ENCODE results near the gene ITPR2.
"Not testable (repeated sequence)": the region's sequence is repeated elsewhere in the genome, so short reads cannot be mapped to it uniquely, and the experiment has no call there.

The ITPR2 gene

DNA sequence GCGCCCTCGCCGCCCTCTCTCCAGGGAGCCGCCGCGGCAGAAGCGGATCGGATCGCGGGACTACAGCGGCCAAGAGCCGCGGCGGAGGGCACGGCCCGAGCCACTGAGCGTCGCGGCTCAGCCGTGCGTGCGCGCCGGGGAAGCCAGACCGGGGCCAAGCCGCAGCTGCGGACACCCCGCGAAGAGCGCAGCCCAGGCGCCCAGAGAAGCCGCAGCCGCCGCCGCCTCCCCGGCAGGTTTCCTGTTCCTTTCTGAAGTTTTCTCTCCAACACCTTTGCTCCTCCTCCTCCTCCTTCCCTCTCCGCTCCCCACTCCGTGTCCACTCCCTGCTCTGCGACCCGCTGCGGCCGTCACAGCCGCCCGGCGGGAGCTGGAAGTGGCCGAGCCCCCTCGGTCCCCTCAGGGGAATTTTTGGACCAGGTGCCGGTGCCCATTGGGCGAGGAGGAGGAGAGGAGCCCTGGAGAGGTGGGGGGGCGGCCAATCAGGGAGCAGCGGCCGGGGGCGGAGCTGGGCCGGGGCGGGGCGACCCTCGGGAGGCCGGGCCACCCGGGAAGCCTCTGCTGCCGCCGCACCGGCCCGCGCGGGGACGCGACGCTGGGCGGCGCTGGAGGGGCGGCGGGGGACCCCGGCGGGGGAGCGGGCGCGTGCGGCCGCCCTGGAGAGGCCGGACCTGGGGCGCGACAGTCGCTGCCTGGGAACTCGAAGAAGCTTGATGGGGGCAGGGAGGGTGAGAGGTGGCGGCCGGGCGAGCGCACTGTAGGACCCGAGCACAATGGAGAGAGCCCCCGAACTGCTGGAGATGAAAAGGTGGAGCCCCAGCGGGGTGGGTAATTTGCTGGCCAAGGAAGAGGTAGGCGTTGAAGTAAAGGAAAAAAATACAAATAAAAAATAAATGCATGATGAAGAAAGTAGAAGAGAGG lies at the start of gene ITPR2:
Gene ITPR2 (minus strand): TSS at position 373 of the 921 bp plus-strand sequence. CDS start 413 bp downstream, outside the sequence.
- DNase-seq (ENCODE audit: low read depth in 2 of 2) = peak; percentile 81 to 89

DNA sequence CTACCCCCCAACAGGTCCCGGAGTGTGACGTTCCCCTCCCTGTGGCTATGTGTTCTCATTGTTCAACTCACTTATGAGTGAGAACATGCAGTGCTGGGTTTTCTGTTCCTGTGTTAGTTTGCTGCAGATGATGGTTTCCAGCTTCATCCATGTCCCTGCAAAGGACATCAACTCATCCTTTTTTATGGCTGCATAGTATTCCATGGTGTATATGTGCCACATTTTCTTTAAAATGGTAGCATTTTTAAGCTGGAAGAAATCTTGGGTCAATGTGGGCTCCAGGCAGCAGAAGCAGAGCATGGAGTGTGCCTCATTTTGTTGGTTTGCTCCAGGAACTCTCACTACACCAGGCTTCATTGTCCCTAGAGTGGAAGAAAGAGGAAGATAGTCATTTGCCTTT lies 47.6 kb upstream of the ITPR2 start:
- DNase-seq (ENCODE audit: low read depth in 2 of 2) = no peak

DNA sequence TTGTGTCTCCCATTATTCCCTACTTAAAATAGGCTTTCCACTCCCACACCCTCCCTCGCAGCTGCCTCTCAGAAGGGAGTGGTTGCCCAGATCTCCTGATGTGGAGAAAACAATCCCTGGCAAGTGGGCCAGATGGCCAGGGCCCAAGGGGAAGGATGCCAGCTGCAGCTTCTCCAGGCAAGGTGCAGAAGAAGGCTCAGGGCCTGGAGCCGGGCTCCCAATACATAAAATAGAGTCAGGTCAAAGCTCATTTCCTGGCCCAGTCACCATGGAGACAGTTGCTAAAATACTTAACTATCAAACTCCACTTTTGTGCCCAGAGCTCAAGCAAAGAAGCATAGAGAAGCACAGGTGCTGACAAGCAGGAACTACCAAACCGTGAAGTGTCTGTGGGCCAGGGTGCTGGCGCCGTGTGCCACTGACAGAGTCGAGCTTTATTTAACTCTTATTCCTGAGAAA lies 45.7 kb upstream of the ITPR2 start:
- no peak for DNase-seq (ENCODE audit: low read depth in 2 of 2)

DNA sequence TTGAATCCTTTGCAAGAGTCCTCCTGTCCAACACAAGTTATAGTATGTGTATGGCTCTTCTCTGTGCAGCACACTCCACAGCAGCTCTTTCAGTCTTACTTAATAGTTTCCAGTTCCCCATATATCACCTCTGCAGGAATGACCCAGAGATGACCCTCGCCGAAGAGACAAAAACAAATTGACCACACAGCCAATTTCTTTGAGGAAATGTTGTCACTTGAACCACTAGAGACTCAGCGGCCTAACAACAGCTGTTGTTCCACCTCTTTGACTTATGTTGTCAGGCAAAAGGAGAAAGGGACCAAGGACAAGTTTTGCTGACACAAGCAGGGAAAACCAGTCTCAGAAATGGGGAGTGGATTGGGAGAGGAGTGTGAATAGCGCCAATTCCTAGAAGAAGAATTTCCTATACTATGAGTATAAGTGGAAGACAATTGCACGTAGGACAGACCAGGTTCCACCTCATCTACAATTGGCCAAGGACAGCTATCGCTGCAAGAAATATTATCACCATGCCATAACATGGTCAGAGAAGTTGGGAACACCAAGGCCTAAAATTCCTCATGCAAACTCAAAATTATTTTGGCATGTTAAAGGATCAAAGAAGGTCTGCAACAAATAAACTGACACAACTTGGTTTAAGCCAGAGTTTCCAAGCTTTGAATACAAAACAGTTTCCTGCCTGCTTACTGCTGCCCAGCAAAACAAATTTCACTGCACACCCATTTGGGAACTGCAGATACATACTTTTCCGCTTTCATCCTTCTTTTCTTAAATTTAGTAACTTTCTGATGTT lies 41.7 kb upstream of the ITPR2 start:
- no peak for DNase-seq (ENCODE audit: low read depth in 2 of 2)

DNA sequence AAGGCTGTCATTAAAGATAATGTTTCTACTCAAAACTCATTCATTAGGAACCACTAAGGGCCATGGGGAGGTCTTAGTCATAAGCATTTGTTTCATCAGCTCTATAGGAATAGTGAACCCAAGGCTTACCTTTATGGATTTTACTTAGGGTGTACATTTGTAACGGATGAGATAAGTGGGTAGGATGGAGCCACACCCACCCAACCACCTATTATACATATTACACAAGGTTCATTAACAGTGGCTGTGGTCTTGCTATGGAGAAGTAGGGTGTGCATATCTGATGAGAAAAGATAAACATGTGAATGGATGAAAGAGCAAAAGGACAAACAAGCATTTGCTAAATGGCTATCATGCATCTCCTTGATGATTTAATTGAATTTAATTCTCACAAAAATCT lies 39.6 kb upstream of the ITPR2 start:
- DNase-seq (ENCODE audit: low read depth in 2 of 2) = no peak

DNA sequence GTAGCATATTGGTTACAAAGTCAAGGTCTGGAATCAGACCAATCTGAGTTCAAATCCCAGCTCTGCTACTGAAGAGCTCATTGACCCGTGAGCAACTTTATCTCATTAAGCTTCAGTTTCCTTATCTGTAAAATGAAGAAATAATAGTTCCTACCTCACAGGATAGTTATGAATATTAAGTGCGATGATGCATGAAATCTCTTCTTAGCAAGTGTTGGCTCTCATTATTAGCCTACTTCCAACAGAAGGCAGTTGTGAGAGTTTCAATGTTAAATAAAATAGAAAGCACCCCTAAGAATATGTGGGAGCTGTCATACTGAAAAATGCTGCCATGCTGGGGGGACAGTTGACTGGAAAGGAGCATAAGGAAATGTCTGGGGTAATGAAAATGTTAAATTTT lies 39.0 kb upstream of the ITPR2 start:
- DNase-seq (ENCODE audit: low read depth in 2 of 2) = no peak

DNA sequence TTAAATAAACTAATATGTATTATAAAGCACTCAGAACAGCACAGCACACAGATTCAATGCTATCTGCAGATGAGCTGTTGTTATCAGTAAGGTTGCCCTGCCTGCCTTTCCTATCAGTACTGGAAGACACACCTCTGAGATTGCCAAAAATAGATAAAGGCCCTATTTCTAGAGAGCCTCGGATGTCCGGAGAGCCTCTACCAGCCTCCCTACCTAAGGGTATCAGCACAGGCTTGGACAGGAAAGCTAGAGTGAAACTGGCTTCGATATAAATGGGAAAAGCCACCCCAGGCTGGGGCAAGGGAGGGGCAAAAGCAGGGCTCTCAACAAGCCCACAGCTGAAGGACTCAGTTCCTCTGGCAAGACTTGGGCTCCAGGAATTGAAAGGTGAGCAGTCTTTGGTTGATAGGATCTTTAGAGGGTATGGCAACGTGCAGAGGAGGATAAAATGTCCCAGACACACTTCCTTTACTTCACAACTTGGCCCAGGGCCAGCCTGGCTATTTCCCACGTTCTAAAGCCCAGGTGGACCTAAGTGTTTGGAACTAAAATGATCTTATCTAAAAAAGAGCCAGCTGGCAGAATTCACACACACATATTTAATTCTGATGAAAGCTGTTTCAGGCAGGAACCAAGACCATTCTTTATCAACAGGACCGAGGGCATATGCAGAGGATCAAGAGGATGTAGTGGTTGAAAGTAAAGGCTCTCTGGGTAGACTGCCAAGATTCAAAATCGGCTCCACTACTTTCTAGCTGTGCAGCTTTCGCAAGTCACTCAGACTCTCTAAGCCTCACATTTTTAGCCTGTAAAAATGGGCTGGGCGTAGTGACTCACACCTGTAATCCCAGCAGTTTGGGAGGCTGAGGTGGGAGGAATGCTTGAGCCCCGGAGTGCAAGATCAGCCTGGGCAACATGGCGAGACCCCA lies 37.8 kb upstream of the ITPR2 start:
- DNase-seq (ENCODE audit: low read depth in 2 of 2) = no peak

DNA sequence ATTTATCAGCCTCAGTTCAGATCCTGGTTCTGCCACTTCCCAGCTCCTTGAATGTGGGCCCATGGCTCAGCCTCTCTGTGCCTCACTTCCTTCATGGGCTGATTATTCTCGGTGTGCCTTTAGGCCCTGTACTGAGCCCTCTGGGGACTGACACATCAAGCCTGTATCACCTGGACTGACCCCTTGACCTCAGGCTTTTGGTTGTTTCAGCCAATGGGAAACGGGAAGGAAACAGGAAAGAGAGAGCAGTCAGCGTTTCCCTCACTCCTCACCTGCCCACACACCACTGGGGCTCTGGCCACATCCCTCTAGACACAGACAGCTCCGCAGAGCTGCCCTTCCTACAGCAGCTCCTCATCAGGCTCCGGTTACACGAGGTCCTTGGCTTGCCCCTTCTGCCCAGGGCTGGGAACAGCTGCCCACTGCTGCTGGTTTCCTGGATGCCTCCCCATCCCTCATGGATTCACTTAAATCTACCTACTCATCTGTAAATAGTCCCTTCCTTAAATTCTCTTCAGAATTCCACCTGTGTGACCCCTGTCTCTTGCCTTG lies 37.0 kb upstream of the ITPR2 start:
- DNase-seq (ENCODE audit: low read depth in 2 of 2) = no peak

DNA sequence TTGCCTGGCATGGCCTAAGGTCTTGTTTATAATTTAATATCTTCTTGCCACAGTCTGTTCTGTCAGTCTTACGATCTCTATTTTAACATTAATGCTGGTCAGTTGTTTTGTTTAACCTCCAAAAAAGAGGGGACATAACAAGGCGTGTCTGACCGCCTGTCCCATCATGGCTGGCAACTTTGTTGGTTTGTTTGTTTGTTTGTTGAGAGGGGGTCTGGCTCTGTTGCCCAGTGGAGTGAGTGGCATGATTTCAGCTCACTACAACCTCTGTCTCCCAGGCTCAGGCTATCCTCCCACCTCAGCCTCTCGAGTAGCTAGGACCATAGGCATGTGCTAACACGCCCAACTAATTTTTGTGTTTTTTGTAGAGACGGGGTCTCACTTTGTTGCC lies 36.1 kb upstream of the ITPR2 start:
- DNase-seq (ENCODE audit: low read depth in 2 of 2) = no peak

DNA sequence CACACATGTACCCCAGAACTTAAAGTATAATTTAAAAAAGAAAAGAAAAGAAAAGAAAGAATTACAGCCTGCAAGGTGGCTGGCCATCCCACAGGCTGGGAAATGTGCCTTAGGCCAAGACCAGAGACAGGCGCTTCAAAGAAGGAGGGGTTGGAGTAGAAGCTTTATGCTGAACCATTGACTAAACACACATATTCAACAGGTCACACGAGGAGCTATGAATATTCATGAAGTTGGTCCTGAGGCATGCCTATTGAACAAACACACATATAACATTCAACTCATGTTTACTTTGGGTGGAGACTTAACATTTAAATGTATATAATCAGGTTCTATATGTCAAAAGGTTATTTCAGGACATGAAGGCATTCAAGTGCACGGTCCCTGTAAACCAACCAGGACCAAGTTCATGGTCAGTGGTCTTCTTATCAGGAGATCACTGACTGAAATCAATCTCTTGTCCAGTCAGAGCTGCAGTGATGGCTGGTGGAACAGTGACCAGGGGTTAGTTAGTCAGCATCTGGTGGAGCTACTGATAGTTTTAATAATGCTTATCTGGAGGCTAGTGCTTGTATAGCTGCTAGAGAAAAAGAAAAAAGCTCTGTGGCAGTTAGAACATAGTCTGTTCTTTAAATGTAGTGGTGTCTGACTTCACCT lies 35.6 kb upstream of the ITPR2 start:
- DNase-seq (ENCODE audit: low read depth in 2 of 2) = no peak

DNA sequence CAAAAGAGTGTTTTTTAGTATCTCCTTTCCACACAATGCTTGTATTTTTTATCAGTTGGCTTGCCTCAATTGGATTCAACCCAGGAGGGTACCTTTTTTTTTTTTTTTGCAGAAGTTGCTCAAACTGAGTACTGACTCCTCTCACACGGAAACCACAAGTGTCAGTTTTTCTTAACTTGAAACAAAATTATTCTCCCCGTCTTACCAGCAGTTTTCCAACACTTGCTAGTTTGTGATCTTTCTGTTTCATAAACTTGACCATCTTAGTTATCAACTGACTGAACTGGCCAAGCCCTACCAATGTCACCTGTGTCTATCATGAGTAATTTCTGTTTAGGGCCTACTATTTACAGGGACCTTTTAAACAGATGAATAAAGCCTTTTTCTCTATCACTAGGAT lies 34.1 kb upstream of the ITPR2 start:
- no peak for DNase-seq (ENCODE audit: low read depth in 2 of 2)

DNA sequence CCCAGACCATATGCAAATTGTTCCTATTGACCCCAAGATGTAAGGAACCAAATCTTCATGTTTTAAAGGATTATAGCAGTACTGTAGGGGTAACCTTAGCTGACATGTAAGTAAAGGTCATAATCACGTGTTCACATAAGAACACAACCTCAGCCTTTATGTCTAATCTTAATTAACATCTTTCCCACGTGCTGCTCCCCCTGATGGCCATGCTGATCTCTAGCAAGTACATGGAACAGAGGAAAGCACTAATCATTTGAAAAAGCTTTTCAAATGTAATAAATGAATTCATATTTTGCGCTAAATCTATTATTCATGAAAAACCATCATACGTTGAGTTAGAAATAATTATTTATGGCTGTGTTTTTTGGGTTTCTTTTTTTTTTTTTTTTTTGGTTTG lies 30.5 kb upstream of the ITPR2 start:
- DNase-seq (ENCODE audit: low read depth in 2 of 2) = no peak

DNA sequence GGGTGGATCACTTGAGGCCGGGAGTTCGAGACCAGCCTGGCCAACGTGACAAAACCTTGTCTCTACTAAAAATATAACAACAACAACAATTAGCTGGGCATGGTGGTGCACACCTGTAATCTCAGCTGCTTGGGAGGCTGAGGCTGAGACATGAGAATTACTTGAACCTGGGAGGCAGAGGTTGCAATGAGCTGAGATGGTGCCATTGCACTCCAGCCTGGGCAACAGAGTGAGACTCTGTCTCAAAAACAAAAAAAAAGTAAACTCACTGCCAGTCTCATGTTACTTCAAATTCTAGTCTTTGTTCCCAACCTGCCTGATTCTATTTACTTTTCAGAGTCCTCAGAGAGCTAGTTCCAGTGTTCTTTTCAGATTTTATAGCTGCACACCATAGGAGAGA lies 29.8 kb upstream of the ITPR2 start:
- DNase-seq (ENCODE audit: low read depth in 2 of 2) = not testable (repeated sequence)

DNA sequence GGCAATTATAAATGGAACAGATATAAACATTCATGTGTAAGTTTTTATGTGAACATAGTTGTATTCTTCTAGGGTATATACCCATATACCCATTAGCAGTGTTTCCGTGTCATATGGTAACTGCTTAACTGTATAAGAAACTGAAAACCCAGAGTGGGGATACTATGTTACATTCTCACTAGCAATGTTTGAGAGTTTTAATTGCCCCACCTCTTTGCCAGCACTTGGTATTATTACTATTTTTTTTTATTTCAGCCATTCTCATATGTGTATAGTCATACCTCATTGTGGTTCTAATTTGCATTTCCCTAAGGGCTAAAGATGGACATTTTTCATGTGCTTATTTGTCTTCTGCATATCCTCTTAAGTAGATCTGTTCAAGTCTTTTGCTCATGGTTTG lies 28.7 kb upstream of the ITPR2 start:
- DNase-seq (ENCODE audit: low read depth in 2 of 2) = no peak

DNA sequence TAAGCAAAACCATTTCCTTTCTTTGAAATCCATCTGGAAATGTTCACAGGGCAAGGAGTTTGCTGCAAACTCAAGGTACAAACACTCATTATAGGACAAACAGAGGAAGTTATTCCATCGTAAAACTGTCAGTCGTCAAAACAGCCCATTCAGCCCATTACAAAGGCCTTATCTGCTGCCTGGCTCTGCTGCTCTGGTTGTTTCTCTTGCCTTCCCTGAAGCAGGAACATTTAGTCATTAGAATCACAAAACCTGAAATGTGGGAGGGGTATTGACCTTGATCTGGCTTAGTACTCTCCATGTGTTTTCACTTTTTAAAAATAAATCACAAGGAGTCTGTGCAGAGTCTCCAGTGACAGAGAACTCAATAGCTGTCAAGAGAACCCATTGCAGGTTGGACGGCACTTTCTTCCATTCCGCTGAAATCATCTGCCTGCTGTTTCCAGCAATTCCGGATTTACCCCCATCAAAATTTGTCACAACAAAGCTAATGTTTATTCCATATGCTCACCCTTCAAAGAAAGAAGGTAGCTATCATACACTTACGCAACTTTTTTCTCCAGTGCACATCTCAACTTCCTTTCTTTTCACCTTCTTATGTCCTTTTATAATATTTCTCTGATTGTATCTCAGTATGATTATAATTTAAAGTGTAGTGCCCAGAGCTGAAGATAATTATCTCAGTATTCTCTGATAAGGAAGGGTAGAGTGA lies 24.6 kb upstream of the ITPR2 start:
- DNase-seq (ENCODE audit: low read depth in 2 of 2) = no peak

DNA sequence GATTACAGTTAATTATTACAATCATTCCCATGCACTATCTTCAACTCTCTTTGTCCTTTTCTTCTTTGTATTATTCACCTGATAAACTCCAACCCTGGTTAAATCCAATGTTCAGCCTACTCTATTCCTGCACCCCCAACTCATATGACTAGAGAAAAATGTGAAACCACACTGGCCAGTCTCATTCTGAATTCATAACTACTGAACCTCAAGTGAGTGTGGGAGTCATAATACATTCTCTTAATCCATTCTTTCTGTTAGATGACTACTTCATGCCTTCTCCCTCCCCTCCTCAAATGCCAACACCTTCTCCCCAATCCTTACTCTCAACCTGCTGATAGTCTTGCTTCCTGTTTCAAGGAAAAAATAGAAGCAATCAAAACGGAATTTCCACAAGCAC lies 22.3 kb upstream of the ITPR2 start:
- DNase-seq (ENCODE audit: low read depth in 2 of 2) = no peak

DNA sequence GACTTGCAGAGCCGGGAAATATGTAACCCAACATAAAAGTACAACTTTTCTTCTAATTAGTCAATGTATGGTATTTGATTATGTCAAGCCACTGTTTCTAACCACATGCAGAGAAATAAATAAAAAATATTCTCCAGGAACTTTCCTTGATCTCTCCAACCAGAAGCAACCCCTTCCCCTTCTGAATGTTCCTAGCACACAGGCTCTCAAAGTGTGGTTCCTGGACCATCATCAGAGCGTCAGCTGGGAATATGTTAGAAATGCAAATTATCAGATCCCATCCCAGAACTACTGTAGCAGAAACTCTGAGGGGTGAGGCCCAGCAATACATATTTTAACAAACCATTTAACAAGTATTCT lies 21.0 kb upstream of the ITPR2 start:
- no peak for DNase-seq (ENCODE audit: low read depth in 2 of 2)

DNA sequence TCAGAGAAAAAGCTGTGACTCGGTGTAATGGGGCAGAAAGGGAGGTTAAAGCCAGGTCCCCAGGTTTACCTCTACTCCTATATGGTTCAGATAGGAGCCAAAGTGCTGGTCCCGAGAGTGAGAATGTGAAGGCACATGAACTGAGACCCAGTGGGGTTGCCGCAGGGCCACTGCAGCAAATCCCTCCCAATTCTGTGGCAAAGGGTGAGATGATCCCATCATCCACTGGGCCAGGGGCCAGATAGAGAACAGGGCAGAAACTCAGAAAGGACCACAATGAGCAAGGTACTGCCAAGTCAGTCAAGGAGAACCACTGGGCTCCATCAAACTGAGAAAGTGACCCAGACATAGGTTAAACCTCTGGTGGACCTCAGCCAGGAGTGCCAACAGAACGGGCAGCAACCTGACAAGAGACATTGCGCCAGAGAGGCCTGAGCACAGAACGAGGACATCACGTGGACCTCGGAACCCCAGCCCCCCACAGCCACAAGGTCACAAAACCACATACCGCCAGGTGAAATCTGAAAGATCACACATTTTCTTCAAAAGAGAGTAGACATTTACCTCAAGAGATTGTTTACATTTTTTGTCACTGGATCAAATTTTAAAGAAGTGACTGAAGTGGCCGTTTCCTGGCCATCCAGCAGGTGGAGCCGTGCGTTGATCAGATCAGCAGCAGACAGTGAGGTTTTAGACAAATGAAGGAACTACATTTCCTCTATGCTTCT lies 20.5 kb upstream of the ITPR2 start:
- peak; percentile 18 to 49 for DNase-seq (ENCODE audit: low read depth in 2 of 2)

DNA sequence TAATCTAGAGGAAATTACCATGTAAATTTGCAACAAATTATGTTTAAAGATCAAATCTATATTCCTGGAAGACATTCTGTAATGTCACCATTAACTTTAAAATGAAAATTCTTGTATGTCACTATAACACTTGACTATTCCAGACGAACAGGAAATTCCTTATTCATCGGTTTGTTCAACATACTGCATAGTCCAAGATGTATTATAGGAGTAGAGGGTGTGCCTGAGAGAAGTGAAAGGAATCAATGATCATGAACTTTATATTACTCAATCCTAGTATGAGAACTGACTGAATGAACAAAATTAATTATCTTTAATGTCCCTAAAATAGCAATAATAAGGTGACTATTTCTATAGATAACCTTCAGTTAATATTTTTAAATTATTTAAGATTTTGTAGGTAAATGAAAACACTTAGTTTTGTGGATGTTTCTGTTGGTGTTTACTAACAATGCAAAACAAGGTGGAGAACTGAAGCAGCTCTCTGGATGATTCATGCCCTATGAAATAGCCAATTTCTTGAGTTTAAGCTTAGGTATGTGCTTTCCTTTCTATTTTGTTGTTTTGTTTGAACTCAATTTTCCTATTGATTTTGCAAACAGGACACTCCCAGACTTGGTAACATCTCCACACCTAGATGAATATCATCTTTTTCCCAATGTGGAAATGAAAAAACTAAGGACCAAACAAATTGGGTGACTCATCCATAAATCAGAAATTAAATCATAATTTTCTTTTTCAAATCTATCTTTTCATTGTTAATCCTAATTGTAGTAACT lies 18.2 kb upstream of the ITPR2 start:
- DNase-seq (ENCODE audit: low read depth in 2 of 2) = no peak
